H9 (cell line): ENCODE results near the gene NEUROD2. TPM values are rescaled to one million over a fixed set of nuclear protein-coding genes. Genes with fewer than 3 reads are reported as not detected.

ENCODE experiments used
- DNase-seq: peaks from one replicate; pipeline ENCODE4 v3.0.0-alpha.2; 2017
- H2AFZ ChIP-seq: one replicate; pipeline ENCODE4 v1.6.1; 2013; ENCODE audit warnings: mild to moderate bottlenecking, low read length, control low read depth, moderate library complexity
- H2AK5ac ChIP-seq: 2 replicates; pipeline ENCODE4 v1.6.1; 2013; ENCODE audit warnings: low read length, control low read depth, mixed read lengths; ENCODE audit not compliant: insufficient read length
- H2BK120ac ChIP-seq: one replicate; pipeline ENCODE4 v1.6.1; 2013; ENCODE audit warnings: low read depth, mild to moderate bottlenecking, low read length, control low read depth, inconsistent platforms; ENCODE audit not compliant: poor library complexity, severe bottlenecking
- H2BK12ac ChIP-seq: 2 replicates; pipeline ENCODE4 v1.6.1; 2013; ENCODE audit warnings: low read length, control low read depth, mixed read lengths, low read depth; ENCODE audit not compliant: insufficient read length
- H2BK15ac ChIP-seq: 2 replicates; pipeline ENCODE4 v1.6.1; 2013; ENCODE audit warnings: low read depth, low read length, control low read depth
- H2BK20ac ChIP-seq: one replicate; pipeline ENCODE4 v1.6.1; 2013; ENCODE audit warnings: low read depth, mild to moderate bottlenecking, low read length, control low read depth, inconsistent platforms; ENCODE audit not compliant: poor library complexity, severe bottlenecking
- H2BK5ac ChIP-seq: 2 replicates; pipeline ENCODE4 v1.6.1; 2013; ENCODE audit warnings: low read length, control low read depth, mixed read lengths; ENCODE audit not compliant: insufficient read length
- H3K14ac ChIP-seq: 2 replicates; pipeline ENCODE4 v1.6.1; 2013; ENCODE audit warnings: low read length, control low read depth; ENCODE audit not compliant: insufficient read depth
- H3K18ac ChIP-seq: 2 replicates; pipeline ENCODE4 v1.6.1; 2013; ENCODE audit warnings: low read depth, mild to moderate bottlenecking, mixed read lengths, low read length, control low read depth; ENCODE audit not compliant: insufficient read length
- H3K23ac ChIP-seq: 2 replicates; pipeline ENCODE4 v1.6.1; 2013; ENCODE audit warnings: low read length, control low read depth, mixed read lengths, low read depth; ENCODE audit not compliant: insufficient read length
- H3K23me2 ChIP-seq: 2 replicates; pipeline ENCODE4 v1.6.1; 2013; ENCODE audit warnings: low read depth, mild to moderate bottlenecking, mixed read lengths, low read length, control low read depth; ENCODE audit not compliant: insufficient read length, poor library complexity, severe bottlenecking
- H3K27ac ChIP-seq: 2 replicates; pipeline ENCODE4 v1.5.1; 2013; ENCODE audit warnings: low read length, control low read depth, mixed read lengths, low read depth; ENCODE audit not compliant: insufficient read length
- H3K27me3 ChIP-seq: 2 replicates; pipeline ENCODE4 v1.6.1; 2013; ENCODE audit warnings: low read length, control low read depth, inconsistent platforms; ENCODE audit not compliant: insufficient read depth
- H3K4ac ChIP-seq: 2 replicates; pipeline ENCODE4 v1.6.1; 2013; ENCODE audit warnings: low read depth, mild to moderate bottlenecking, control low read depth, inconsistent platforms, low read length, moderate library complexity
- H3K4me1 ChIP-seq: 2 replicates; pipeline ENCODE4 v1.6.1; 2013; ENCODE audit warnings: low read length, control low read depth, inconsistent platforms; ENCODE audit not compliant: insufficient read depth
- H3K4me2 ChIP-seq: 2 replicates; pipeline ENCODE4 v1.6.1; 2013; ENCODE audit warnings: low read length, control low read depth, mixed read lengths; ENCODE audit not compliant: insufficient read length, insufficient read depth
- H3K56ac ChIP-seq: 2 replicates; pipeline ENCODE4 v1.6.1; 2013; ENCODE audit warnings: low read depth, mild to moderate bottlenecking, mixed read lengths, low read length, control low read depth; ENCODE audit not compliant: insufficient read length
- H3K79me1 ChIP-seq: 2 replicates; pipeline ENCODE4 v1.6.1; 2013; ENCODE audit warnings: low read depth, mild to moderate bottlenecking, moderate library complexity, low read length, control low read depth, inconsistent platforms; ENCODE audit not compliant: insufficient read depth, poor library complexity, severe bottlenecking
- H3K79me2 ChIP-seq: 2 replicates; pipeline ENCODE4 v1.6.1; 2013; ENCODE audit warnings: low read length, control low read depth, inconsistent platforms; ENCODE audit not compliant: insufficient read depth
- H3K9ac ChIP-seq: 2 replicates; pipeline ENCODE4 v1.6.1; 2013; ENCODE audit warnings: low read length, control low read depth, mixed read lengths; ENCODE audit not compliant: insufficient read length; ENCODE audit errors: extremely low read depth
- H3K9me3 ChIP-seq: one replicate; pipeline ENCODE4 v1.6.1; 2013; ENCODE audit warnings: low read depth, low read length, inconsistent platforms; ENCODE audit not compliant: control insufficient read depth
- H3T11ph ChIP-seq: one replicate; pipeline ENCODE4 v1.6.1; 2013; ENCODE audit warnings: mild to moderate bottlenecking, low read length, control low read depth, inconsistent platforms
- H4K20me1 ChIP-seq: one replicate; pipeline ENCODE4 v1.6.1; 2013; ENCODE audit not compliant: control insufficient read depth, insufficient read length, insufficient read depth
- H4K5ac ChIP-seq: 2 replicates; pipeline ENCODE4 v1.6.1; 2013; ENCODE audit warnings: low read depth, mild to moderate bottlenecking, mixed read lengths, low read length, control low read depth; ENCODE audit not compliant: insufficient read length
- H4K8ac ChIP-seq: replicated peaks from 2 replicates; pipeline ENCODE4 v1.6.1; 2013; ENCODE audit warnings: low read length, control low read depth, mixed read lengths, low read depth; ENCODE audit not compliant: insufficient read length
- H4K91ac ChIP-seq: 2 replicates; pipeline ENCODE4 v1.6.1; 2013; ENCODE audit warnings: low read depth, mild to moderate bottlenecking, moderate library complexity, mixed read lengths, low read length, control low read depth; ENCODE audit not compliant: insufficient read length
- H3K27ac Mint-ChIP-seq, 3 experiments: 2 replicates in 2 of 3; 3 replicates in 1 of 3; pipeline ENCODE4 v1.8.0; 2020 to 2021; ENCODE audit warnings: mixed read lengths in 3 of 3, mild to moderate bottlenecking in 1 of 3, moderate library complexity in 1 of 3
- H3K27me3 Mint-ChIP-seq: 2 replicates; pipeline ENCODE4 v1.8.0; 2021; ENCODE audit warnings: low read depth, mild to moderate bottlenecking, moderate library complexity, mixed read lengths
- H3K36me3 Mint-ChIP-seq, 3 experiments: 2 replicates in 2 of 3; 3 replicates in 1 of 3; pipeline ENCODE4 v1.8.0; 2020 to 2021; ENCODE audit warnings: low read depth in 3 of 3, mixed read lengths in 3 of 3; ENCODE audit not compliant: insufficient read depth in 1 of 3
- H3K4me1 Mint-ChIP-seq, 2 experiments: 2 replicates each; pipeline ENCODE4 v1.8.0; 2020; ENCODE audit warnings: mixed read lengths in 2 of 2
- H3K4me3 Mint-ChIP-seq, 2 experiments: 2 replicates in 1 of 2; 3 replicates in 1 of 2; pipeline ENCODE4 v1.8.0; 2020 to 2021; ENCODE audit warnings: mild to moderate bottlenecking in 2 of 2, mixed read lengths in 2 of 2, moderate library complexity in 1 of 2
- H3K9me3 Mint-ChIP-seq, 2 experiments: 2 replicates in 1 of 2; 3 replicates in 1 of 2; pipeline ENCODE4 v1.8.0; 2020; ENCODE audit warnings: mild to moderate bottlenecking in 2 of 2, mixed read lengths in 2 of 2, moderate library complexity in 1 of 2
- CTCF ChIP-seq: fragments of 200-600 bp; sonication (generic); conservative IDR thresholded peaks from 3 replicates; pipeline ENCODE4 v1.8.0; 2021; ENCODE audit warnings: antibody characterized with exemption, mild to moderate bottlenecking
- WGBS: extraction: QIAGEN DNeasy Blood & Tissue Kit; methylation state at CpG from one replicate; pipeline ENCODE4 v1.1.7; 2013; ENCODE audit warnings: missing lambda C conversion rate, low lambda C conversion rate, mixed read lengths; ENCODE audit not compliant: insufficient read length; ENCODE audit errors: extremely low coverage; 5-methylcytosine and 5-hydroxymethylcytosine counted together
- total RNA-seq: library from RNA; stranded (reverse); gene quantifications from 2 replicates; pipeline ENCODE4 v1.2.1, GENCODE V29; 2021

The NEUROD2 gene
- total RNA-seq, 1 experiment from 2014 or later: not detected

- Histone ChIP-seq H3T11ph (no peak overlapping the region), H3K18ac (no peak overlapping the region), H3K27ac (no peak overlapping the region), H2BK120ac (no peak overlapping the region), H2AFZ (no peak overlapping the region), H3K4ac (no peak overlapping the region), H3K4me2 (peak overlapping the region; percentile 28), H3K56ac (no peak overlapping the region), H4K91ac (no peak overlapping the region), H4K8ac (no peak overlapping the region), H2BK5ac (no peak overlapping the region), H2BK20ac (no peak overlapping the region), H3K23me2 (peaks cover 18% of the 10 kb centered on the region), H3K79me2 (no peaks in the 10 kb centered on the region), H3K23ac (no peak overlapping the region), H3K9ac (no peak overlapping the region), H2BK15ac (no peak overlapping the region), H3K4me1 (no peaks in the 10 kb centered on the region; the same call in 1 of the 2 replicates), H4K5ac (no peak overlapping the region), H3K79me1 (no peaks in the 10 kb centered on the region), H2BK12ac (no peak overlapping the region), H3K14ac (no peak overlapping the region), H3K27me3 (peaks cover 93% of the 10 kb centered on the region), H3K9me3 (no peaks in the 10 kb centered on the region), H4K20me1 (no peaks in the 10 kb centered on the region), H2AK5ac (no peak overlapping the region)
- peaks cover 29 to 69% of the 10 kb centered on the region in 2 experiments for H3K4me1 Mint-ChIP-seq
- TF ChIP-seq CTCF: no peak
- peak; percentile 55 for DNase-seq
- H3K9me3 Mint-ChIP-seq: peaks cover 2 to 4% of the 10 kb centered on the region in 2 experiments; a peak in 2 of 5 replicates
- WGBS: no CpG with 5 or more reads among the region's 12 CpGs
- no peaks in the 10 kb centered on the region; a peak in 1 of 7 replicates for H3K36me3 Mint-ChIP-seq
- peak overlapping the region in 1 of 2 experiments; percentile 69; a peak in 2 of 5 replicates for H3K4me3 Mint-ChIP-seq
- no peak overlapping the region for H3K27ac Mint-ChIP-seq
- peaks cover 98% of the 10 kb centered on the region for H3K27me3 Mint-ChIP-seq
Measured at GRCh38 chr17:39601758-39602532, 5.8 kb downstream of the NEUROD2 start.
